Measurements from ENCODE around the gene CLEC18C. TPM values are rescaled to one million over a fixed set of nuclear protein-coding genes. Genes with fewer than 3 reads are reported as not detected.
"Not testable (repeated sequence)": the region's sequence is repeated elsewhere in the genome, so short reads cannot be mapped to it uniquely, and the experiment has no call there.

Gene CLEC18C
- total RNA-seq (2014; rRNA removed; shearing (Covaris generic)), result 0.03 TPM in 1 of 2 replicates, not detected in the other
- 0.31 TPM in 1 of 2 replicates, not detected in the other for polyA plus RNA-seq (2015; cell fraction: cytosol; rRNA removed)
- polyA plus RNA-seq (2015; cell fraction: nucleus; rRNA removed), result 0.22 and 0.38 TPM in 2 replicates

- DNase-seq (ENCODE audit: low read depth), result not testable (repeated sequence)
These were observed at the start of gene CLEC18C for GRCh38 chr16:70173212-70173837. CLEC18C (plus strand) TSS chr16:70173787; CDS start chr16:70174279, 492 bp downstream.

- DNase-seq (ENCODE audit: low read depth), result not testable (repeated sequence)
These were observed 49.8 kb upstream of the CLEC18C start for GRCh38 chr16:70123822-70124221.

GRCh38 chr16:70126226-70126625, 47.4 kb upstream of the CLEC18C start:
- DNase-seq (ENCODE audit: low read depth), result not testable (repeated sequence)

GRCh38 chr16:70127706-70128105, 45.9 kb upstream of the CLEC18C start:
- DNase-seq (ENCODE audit: low read depth), result not testable (repeated sequence)

GRCh38 chr16:70128844-70129243, 44.7 kb upstream of the CLEC18C start:
- DNase-seq (ENCODE audit: low read depth), result not testable (repeated sequence)

- DNase-seq (ENCODE audit: low read depth), result not testable (repeated sequence)
These were observed 37.8 kb upstream of the CLEC18C start for GRCh38 chr16:70135796-70136195.

GRCh38 chr16:70136595-70136994, 37.0 kb upstream of the CLEC18C start:
- not testable (repeated sequence) for DNase-seq (ENCODE audit: low read depth)

GRCh38 chr16:70142739-70143138, 30.8 kb upstream of the CLEC18C start:
- not testable (repeated sequence) for DNase-seq (ENCODE audit: low read depth)

- DNase-seq (ENCODE audit: low read depth), result not testable (repeated sequence)
These were observed 30.2 kb upstream of the CLEC18C start for GRCh38 chr16:70143231-70143895.

GRCh38 chr16:70147853-70148252, 25.7 kb upstream of the CLEC18C start:
- not testable (repeated sequence) for DNase-seq (ENCODE audit: low read depth)

GRCh38 chr16:70148453-70148852, 25.1 kb upstream of the CLEC18C start:
- not testable (repeated sequence) for DNase-seq (ENCODE audit: low read depth)

GRCh38 chr16:70149296-70149695, 24.3 kb upstream of the CLEC18C start:
- not testable (repeated sequence) for DNase-seq (ENCODE audit: low read depth)

GRCh38 chr16:70151391-70151790, 22.2 kb upstream of the CLEC18C start:
- no peak for DNase-seq (ENCODE audit: low read depth)

- no peak for DNase-seq (ENCODE audit: low read depth)
These were observed 21.6 kb upstream of the CLEC18C start for GRCh38 chr16:70151941-70152509.

GRCh38 chr16:70152578-70153302, 20.8 kb upstream of the CLEC18C start:
- DNase-seq (ENCODE audit: low read depth), result no peak

- DNase-seq (ENCODE audit: low read depth), result not testable (repeated sequence)
These were observed 18.9 kb upstream of the CLEC18C start for GRCh38 chr16:70154736-70155135.

GRCh38 chr16:70156207-70156978, 17.2 kb upstream of the CLEC18C start:
- DNase-seq (ENCODE audit: low read depth), result peak; percentile 0

GRCh38 chr16:70157105-70157476, 16.5 kb upstream of the CLEC18C start:
- DNase-seq (ENCODE audit: low read depth), result peak; percentile 1

GRCh38 chr16:70157477-70158260, 15.9 kb upstream of the CLEC18C start:
- peak; percentile 1 for DNase-seq (ENCODE audit: low read depth)
